ENCODE measurements around the gene SLC30A5.

SLC30A5 gene

DNA sequence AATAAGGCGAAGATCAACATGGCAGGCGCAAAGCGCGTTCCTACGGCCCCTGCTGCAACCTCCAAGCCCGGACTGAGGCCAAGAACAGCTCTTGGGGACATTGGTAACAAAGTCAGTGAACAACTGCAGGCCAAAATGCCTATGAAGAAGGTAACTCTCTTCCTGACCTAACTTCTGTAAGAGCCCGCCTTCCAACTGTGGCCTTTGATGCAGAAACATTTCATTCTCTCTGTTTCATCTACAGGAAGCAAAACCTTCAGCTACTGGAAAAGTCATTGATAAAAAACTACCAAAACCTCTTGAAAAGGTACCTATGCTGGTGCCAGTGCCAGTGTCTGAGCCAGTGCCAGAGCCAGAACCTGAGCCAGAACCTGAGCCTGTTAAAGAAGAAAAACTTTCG lies 74.1 kb downstream of the SLC30A5 start:
- H3K27ac Mint-ChIP-seq = peak overlapping the region; percentile 87
- H3K36me3 Mint-ChIP-seq (ENCODE audit: low read depth) = peaks cover 29% of the 10 kb centered on the region
- H3K4me3 Mint-ChIP-seq = peak overlapping the region; percentile 93

GRCh38 chr5:69170495-69170894 lies 76.7 kb downstream of the SLC30A5 start:
- Mint-ChIP-seq H3K27ac (no peak overlapping the region), H3K4me1 (ENCODE audit: low read depth) (peaks cover 42% of the 10 kb centered on the region), H3K36me3 (ENCODE audit: low read depth) (peaks cover 48% of the 10 kb centered on the region), H3K9me3 (no peaks in the 10 kb centered on the region), H3K27me3 (ENCODE audit: low read depth) (no peaks in the 10 kb centered on the region), H3K4me3 (no peak overlapping the region)

More for the DNA sequence above, 74.1 kb downstream of the SLC30A5 start:
- H3K27me3 Mint-ChIP-seq (ENCODE audit: low read depth) = no peaks in the 10 kb centered on the region
- H3K9me3 Mint-ChIP-seq = no peaks in the 10 kb centered on the region
- H3K4me1 Mint-ChIP-seq (ENCODE audit: low read depth) = peaks cover 42% of the 10 kb centered on the region

DNA sequence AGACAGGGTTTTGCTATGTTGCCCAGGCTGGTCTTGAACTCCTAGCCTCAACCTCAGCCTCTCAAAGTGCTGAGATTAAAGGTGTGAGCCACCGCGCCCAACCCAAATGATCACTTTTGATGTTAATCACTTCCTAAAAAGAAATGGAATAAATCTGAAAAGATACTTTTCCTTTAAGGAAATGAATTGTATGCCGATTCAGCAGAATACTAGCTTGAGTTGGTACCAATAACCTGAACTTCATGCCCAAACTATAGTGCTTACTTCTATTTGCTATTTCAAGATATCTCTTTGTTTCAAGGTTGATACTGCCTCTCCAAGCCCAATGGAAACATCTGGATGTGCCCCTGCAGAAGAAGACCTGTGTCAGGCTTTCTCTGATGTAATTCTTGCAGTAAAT lies 77.2 kb downstream of the SLC30A5 start:
- Mint-ChIP-seq H3K36me3 (ENCODE audit: low read depth) (peaks cover 51% of the 10 kb centered on the region), H3K4me3 (no peak overlapping the region), H3K4me1 (ENCODE audit: low read depth) (peaks cover 40% of the 10 kb centered on the region), H3K27ac (no peak overlapping the region), H3K9me3 (no peaks in the 10 kb centered on the region), H3K27me3 (ENCODE audit: low read depth) (no peaks in the 10 kb centered on the region)
